Middle frontal gyrus (tissue), 1 donor: ENCODE results near the gene AHNAK2.
"Not testable (repeated sequence)": the region's sequence is repeated elsewhere in the genome, so short reads cannot be mapped to it uniquely, and the experiment has no call there.

Source experiments
- DNase-seq: peaks from one replicate; pipeline ENCODE4 v3.0.0-alpha.2; 2015; ENCODE audit warnings: low spot score; ENCODE audit errors: extremely low spot score

The AHNAK2 gene

DNA sequence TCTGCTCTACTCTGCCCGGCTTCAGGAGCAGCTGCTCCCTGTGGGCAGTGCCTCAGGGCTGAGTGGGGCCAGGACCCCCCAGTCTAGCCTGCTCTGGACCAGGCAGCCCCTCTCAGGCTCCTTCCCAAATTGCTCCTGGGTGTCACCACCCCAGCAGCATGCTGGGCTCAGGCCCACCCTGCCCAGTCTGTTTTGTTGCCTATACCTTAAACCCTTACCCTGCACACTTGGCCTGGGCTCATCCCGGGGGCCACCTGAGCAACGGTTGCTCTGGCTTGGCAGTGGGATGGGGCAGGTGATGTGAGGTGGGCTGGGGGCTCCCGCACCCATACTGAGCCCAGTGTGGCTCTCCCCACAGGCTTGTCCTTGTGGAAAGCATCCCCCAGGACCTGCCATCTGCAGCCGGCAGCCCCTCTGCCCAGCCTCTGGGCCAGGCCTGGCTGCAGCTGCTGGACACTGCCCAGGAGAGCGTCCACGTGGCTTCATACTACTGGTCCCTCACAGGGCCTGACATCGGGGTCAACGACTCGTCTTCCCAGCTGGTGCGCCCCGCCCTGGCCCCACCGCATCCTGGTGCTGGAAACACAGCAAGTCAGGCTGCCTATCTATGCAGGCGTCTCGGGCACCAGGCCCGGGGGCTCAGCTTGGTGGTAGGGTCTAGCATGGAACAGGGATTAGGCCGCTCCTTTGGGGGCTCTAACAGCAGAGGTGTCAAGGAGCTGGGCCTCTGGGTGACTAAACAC is 49.6 kb downstream of the AHNAK2 start:
- no peak for DNase-seq

DNA sequence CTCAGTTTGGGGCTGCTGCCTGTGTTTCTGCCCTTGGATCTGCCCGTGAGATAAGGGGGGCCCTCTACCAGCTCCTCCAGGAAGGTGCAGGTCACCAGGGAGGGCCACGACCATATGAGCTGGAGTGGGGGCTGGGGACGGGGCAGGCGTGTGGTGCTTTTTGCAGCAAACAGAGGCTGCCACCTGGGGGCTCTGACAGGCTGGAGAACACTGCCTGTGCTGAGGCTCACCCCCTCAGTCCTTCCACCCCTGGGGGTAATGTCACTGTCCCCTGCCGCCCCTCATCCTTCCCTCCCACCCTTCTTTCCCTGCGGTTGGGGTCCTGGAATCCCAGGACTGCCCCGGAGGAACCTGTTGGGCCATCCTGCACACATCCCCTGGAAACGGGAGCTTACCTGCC is 50.3 kb downstream of the AHNAK2 start:
- no peak for DNase-seq

- no peak for DNase-seq
Measured at GRCh38 chr14:104927432-104927816, 50.8 kb downstream of the AHNAK2 start.

DNA sequence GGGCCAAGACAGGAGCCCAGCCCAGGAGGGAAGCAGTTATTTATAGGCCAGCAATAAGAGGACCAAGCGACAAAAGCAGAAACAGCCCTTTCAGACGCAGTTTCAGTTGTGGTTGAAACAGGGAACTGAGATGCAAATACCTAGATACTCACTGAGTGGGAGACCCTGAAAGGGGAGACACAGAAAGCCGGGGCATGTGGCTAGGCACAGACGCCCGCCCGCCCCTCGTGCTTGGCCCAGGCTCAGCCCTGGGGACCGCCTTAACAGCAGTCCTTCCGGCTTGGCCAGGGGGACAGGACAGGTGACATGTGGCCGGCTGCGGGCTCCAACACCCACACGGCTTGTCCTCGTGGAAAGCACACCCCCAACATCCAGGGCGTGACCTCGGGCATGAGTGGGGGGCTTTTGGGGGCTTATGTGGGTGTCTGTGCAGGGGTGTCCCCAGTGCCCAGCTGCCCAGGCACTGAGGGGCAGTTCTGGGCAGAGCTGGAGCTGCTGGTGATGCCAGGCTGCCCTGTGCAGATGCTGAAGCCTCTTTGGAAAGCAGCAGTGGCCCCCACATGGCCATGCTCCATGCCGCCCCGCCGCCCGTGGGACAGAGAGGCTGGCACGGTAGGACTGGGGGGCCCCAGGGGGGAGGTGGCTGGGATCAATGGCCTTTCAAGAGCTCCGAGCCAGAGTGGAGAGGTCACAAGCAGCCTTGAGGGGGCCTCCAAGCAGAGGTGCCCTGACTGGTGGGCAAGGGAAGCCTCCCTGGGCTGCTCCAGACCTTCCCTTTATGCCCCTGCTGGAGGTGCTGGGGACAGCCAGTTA is 51.3 kb downstream of the AHNAK2 start:
- DNase-seq = no peak

GRCh38 chr14:104925855-104926609 is 52.1 kb downstream of the AHNAK2 start:
- DNase-seq = no peak

DNA sequence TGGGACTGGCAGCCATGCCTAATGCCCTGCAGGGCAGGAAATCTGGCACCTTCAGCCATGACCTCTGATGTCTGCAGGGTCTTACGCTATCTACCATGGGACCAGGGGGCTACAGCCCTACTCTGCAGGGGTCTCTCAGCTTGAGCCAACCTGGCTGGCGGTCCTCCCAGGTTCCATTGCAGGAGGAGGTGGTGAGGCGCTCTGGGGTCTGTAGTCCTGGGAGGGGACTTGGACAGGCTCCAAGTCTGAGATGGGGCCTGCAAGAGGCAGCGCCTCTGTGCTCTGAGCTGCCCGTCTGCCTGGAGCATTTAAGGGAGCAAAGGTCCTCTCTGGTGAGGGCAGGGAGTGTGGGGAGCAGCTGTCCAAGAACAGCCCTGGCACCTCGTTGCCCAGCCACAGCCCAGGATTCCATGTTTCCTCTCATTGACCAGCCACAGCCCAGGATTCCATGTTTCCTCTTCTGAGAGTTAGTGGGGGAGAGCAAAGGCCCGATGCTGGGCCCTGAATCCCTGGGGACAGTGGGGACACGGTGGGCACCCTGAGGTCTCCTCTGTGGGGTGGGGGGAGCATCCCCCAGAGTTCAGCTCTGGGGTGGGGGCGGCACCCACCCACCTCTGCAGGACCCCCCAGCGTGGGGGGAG is 52.8 kb downstream of the AHNAK2 start:
- DNase-seq = no peak

DNA sequence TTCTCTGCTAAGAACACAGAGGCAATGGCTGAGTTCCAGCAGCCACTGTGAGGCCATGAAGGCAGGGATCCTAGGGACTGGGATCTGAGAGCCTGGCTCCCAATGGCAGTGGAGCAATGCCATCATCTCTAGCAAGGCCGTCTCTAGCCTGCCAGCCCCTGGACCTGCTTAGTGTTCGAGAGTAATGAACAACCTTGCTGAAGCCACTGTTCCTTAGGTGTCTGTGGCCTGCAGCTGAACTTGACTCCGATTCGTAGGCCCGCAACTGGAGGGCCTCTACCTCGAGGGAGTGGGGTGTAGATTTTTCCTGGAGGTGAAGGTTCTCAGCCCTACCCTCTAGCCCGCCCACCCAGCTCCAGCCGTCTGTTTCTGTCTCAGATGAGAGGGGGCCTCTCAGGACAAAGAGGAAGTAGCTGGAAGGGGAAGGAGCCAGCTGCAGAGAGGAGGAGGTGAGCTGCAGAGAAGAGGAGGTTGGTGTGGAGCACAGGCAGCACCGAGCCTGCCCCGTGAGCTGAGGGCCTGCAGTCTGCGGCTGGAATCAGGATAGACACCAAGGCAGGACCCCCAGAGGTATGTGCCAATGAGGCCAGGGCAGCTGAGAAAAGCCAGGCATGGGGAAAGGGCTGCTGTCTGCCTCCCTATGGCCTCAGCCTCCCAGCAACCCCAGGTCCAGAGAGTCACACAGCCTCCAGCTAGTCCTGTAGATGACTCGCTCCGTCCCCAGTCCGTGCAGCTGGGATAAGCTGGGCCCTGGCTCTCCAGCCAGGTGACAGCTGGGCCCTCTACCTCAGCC is 53.6 kb downstream of the AHNAK2 start, which contains the start of gene PLD4:
Gene PLD4, plus strand, starts transcription at position 459 of the 793 bp plus-strand sequence. CDS start 2,262 bp downstream, outside the sequence.
- DNase-seq = no peak

DNA sequence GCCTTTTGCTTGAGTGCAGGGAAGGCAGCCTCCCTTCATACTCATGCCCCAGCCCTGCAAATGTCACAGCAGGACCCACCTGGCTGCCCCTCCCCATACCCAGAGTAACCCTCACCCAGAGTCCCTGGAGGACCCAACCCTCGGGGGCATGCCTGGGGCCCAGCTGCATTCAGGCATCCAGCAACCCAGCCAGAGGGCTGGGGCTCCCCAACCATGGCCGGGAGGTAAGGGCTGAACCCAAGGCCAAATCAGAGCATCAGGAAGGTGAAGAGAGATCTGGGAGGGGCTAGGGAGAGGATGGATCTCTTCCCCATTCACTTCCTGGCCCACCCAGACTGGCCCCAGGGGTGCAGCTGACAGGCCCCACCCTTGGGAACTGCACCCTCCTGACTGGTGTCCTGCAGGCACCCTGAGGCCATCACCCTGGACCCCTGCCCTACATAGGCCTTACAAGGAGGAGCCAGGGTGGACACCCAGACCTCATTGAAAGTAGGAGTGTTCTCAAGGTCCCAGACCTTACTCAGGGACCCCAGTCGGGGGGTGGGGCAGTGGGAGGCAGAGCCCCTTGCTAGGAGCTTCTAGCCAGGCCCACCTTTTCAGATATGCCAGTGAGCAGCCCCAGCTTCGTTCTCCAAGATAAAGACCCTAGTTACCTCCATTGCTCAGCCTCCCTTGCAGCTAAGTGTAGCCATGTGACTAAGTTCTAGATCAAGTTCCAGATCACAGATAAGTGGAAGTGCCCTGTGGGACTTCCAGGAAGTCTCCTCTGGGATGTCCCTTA is 54.3 kb downstream of the AHNAK2 start:
- DNase-seq = no peak

DNA sequence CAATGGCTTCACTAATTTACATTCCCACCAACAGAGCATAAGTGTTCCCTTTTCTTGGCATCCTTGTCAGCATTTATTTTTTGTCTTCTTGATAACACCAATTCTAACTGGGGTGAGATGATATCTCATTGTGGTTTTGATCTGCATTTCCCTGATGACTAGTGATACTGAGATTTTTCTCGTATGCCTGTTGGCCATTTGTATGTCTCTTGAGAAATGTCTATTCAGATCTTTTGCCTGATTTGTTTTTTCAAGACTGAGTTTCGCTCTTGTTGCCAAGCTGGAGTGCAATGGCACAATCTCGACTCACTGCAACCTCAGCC is 58.2 kb downstream of the AHNAK2 start:
- no peak for DNase-seq

- not testable (repeated sequence) for DNase-seq
Measured at GRCh38 chr14:104919152-104919992, 58.8 kb downstream of the AHNAK2 start.

DNA sequence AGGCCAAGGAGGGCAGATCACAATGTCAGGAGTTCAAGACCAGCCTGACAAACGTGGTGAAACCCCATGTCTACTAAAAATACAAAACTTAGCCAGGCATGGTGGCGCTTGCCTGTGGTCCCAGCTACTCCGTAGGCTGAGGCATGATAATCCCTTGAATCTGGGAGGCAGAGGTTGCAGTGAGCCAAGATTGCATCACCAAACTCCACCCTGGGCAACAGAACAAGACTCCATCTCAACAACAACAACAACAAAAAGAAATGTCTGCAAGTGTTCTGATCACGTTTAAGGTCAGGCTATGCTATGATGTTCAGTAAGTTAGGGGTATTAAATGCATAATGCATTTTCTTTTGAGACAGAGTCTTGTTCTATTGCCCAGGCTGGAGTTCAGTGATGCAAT is 60.2 kb downstream of the AHNAK2 start:
- no peak for DNase-seq

GRCh38 chr14:104917116-104917515 is 61.1 kb downstream of the AHNAK2 start:
- no peak for DNase-seq

GRCh38 chr14:104913435-104913834 is 64.7 kb downstream of the AHNAK2 start:
- DNase-seq = no peak

GRCh38 chr14:104912053-104912452 is 66.1 kb downstream of the AHNAK2 start:
- no peak for DNase-seq

- DNase-seq = no peak
Measured at GRCh38 chr14:104908303-104908702, 69.9 kb downstream of the AHNAK2 start.

- DNase-seq = not testable (repeated sequence)
Measured at GRCh38 chr14:104905579-104905933, 72.6 kb downstream of the AHNAK2 start.

DNA sequence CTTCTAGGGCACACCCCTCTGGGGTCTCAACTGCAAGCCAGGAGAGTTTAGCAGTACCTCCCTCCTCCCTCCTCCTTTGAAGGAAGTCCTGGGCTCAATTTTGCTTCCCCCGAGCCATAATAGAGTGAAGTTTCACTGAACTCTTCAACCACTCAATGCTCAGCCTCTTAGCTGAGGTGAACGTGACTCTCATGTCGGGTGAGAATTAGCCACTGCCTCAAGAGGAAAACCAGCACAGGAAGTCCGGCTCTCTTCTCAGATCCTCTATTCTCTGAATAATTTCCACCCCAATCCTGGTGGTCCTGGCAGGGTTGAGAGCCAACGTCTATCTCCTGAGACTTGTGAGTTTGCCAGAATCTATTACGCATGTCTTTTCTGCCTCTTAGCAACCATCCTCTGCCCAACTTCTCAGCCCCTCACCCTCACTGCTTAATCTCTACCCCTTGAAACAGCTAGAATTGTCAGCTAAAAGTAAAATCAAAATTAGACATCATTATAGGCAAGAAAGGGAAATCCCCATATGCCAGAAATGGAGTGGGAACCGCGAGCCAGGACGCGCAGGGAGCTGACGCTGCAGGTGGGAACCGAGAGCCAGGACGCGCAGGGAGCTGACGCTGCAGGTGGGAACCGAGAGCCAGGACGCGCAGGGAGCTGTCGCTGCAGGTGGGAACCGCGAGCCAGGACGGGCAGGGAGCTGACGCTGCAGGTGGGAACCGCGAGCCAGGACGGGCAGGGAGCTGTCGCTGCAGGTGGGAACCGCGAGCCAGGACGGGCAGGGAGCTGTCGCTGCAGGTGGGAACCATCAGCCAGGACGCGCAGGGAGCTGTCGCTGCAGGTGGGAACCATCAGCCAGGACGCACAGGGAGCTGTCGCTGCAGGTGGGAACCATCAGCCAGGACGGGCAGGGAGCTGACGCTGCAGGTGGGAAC is 73.3 kb downstream of the AHNAK2 start:
- not testable (repeated sequence) for DNase-seq

DNA sequence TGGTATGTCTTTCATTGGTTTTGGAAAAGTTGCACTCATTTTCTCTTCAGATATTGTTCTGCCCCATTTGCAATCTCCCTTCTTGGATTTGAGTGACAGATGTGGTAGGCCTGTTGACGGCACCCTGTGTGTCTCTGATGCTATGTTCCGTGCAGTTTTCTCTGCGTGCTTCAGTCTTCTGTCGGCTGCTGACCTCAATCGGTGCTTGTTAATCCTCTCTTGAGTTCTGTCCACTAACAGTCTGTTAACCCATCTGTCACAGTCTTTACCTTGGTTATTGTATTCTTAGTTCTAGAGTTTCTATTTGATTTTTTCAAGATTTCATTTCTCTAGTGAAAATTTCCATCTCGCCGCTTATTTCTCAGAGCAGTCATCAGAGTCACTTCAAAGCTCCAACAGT is 74.2 kb downstream of the AHNAK2 start:
- no peak for DNase-seq
